GM18873 (cell line): Measurements from ENCODE around the gene C15orf39.
"Not testable (repeated sequence)": the region's sequence is repeated elsewhere in the genome, so short reads cannot be mapped to it uniquely, and the experiment has no call there.

Source experiments
- ATAC-seq: cut with Tn5 transposase; IDR thresholded peaks from one replicate; pipeline ENCODE4 v1.9.1; 2021; ENCODE audit warnings: mild to moderate bottlenecking, moderate library complexity, moderate number of reproducible peaks; ENCODE audit not compliant: unreplicated experiment, low FRiP score

C15orf39 gene

GRCh38 chr15:75209289-75209676, 7.6 kb downstream of the C15orf39 start:
- ATAC-seq, result no peak

- no peak for ATAC-seq
Measured at GRCh38 chr15:75210811-75211230, 9.1 kb downstream of the C15orf39 start.

DNA sequence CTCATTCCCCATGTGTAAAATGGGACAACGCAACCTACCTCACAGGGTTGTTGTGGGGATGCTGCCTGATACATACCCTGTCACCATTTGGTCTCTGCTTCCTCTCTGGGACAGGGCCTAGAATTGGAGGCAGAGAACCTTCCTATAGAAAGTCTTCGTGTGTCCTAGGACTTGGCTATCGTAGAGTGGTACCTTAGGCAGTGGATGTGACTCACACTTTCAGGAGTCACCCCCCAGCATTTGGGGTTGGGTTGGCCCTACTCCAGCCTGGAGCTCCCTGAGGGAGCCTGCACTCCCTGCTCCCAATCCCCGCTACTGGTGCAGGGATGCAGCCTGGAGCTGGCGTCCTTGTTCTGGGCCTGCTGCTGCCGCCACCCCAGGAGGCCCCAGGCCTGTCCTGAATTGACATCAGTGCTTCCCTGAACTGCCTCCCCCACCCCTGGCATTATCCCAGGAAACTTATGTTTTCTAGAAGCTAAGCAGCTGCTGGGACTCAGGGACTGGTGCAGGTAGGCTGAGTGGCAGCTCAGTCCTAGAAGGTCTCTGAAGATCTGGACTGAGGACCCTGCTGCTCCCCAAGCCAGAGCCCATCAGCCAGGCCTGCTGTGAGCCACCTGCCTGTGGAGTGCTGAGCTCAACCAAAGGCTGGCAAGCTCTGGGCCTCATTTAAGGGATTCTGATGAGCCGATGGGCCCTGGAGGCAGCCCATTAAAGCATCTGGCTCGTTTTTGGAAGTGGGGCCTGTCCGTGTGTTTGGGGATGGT, 9.9 kb downstream of the C15orf39 start:
- ATAC-seq, result no peak

GRCh38 chr15:75212200-75212858, 10.6 kb downstream of the C15orf39 start:
- ATAC-seq, result no peak

DNA sequence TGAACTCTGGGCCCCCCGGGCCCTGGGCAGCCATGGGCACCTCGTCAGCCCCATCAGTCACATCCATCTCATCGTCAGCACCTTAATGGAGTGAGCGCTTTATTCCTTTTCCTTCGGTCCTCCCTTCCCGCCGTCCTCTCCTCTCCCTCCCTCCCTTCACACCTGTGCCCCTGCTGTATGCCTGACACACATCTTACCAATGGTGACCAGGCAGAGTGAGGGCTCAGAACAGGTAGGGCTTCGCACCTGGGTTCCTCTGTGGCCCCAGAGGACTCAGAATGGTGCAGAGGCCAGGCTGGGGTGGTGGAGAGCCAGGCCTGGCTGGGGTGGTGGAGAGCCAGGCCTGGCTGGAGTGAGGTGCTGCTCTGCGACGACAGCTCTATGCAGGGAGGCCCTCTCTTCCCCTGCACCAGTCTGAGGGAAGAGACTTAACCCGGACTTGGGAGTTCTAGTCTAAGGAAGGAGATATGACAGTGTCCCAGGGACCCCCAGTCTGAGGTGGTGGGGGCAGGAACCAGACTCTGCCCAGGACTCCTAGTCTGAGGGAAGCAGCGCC, 11.6 kb downstream of the C15orf39 start:
- ATAC-seq, result no peak

- ATAC-seq, result no peak
Measured at GRCh38 chr15:75213768-75214221, 12.1 kb downstream of the C15orf39 start.

GRCh38 chr15:75214293-75215096, 12.8 kb downstream of the C15orf39 start:
- no peak for ATAC-seq

GRCh38 chr15:75215107-75216004, 13.7 kb downstream of the C15orf39 start:
- ATAC-seq, result no peak

DNA sequence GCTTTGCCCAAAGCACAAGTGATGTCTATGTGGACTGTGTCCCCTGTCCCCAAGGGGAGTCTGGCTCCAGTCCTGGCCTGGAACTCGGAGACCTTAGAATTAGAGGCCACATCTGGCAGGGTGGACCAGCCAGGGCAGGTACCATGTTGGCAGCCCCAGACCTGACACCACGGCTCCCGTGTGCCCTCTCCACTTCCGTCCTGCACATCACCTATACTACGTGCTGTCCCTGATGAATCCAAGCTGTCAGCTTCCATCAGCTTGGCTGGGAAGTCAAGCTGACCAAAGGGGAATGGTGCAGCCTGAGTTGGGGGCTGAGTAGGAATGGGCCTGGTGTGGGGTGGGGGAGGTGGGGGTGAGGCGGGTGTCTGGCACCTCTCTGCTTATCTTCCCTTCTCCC, 15.3 kb downstream of the C15orf39 start:
- no peak for ATAC-seq

DNA sequence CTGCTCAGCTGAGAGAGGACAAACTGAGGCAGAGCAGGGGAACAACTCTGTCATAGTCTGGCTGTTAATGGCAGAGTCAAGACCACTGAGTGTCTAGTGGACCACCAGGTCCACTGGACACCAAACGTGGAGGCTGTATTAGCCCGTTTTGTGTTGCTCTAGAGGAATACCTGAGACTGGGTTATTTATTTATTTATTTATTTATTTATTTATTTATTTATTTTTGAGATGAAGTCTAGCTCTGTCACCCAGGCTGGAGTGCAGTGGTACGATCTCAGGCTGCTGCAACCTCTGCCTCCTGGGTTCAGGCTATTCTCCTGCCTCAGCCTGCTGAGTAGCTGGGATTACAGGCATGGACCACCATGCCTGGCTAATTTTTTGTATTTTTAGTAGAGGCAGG, 15.9 kb downstream of the C15orf39 start:
- not testable (repeated sequence) for ATAC-seq

DNA sequence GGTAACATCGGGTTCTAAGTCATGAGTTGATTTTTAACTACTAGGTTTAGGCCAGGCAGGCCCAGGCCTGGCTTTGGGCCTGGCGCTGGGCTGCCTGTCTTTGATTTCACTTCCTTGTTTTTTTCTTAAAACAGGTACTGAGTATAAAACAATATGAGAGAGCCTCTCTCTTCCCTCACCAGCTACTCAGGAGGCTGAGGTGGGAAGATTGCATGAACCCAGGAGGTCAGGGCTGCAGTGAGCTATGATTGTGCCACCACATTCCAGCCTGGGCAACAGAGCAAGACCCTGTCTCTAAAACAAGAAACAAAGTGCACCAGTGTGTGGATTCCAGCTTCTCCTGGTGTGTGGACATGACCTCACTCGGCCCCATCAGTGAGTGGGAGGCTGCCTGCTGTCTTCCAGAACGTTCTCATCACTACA, 17.8 kb downstream of the C15orf39 start:
- ATAC-seq, result not testable (repeated sequence)

- no peak for ATAC-seq
Measured at GRCh38 chr15:75223688-75224087, 22.0 kb downstream of the C15orf39 start.

GRCh38 chr15:75224281-75224680, 22.6 kb downstream of the C15orf39 start:
- ATAC-seq, result no peak

- ATAC-seq, result not testable (repeated sequence)
Measured at GRCh38 chr15:75225102-75225836, 23.6 kb downstream of the C15orf39 start.

DNA sequence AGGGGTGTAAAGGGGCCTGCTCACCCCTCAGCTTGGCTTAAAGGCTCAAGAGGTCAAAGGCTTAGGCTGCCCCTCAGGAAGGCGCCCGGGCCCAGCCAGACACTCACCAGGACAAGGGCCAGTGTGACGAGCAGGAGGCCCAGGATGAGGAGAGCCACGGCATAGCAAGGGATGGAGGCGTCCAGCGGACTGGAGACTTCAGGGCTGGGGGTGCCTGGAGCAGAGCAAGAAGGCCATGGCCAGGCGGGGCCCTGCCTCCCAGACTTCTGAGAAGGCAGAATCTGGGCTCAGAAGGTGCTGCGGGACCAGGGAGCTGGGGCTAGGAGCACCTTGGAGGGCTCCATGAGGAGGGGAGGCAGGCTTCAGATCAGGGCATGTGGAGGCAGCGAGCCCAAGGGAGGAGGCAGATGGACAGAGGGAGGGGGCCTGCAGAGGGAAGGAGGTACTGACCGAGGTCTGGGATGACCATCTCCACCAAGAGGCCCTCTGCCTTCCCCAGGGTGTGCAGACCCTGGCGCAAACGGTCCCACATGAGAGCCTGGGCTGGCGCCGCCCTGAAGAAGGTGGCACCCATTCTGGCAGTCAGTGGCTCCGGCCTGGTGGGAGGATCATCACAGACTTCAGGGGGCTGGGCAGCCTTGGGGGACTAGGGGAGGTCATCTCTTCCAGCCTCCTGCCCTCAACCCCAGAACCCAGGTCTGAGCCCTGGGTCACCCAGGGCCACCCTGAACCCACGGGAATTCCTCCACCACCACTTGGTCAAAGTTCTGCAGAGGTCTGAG, 24.5 kb downstream of the C15orf39 start:
- ATAC-seq, result no peak

GRCh38 chr15:75227112-75227511, 25.4 kb downstream of the C15orf39 start:
- ATAC-seq, result not testable (repeated sequence)

- ATAC-seq, result no peak
Measured at GRCh38 chr15:75227663-75228280, 26.1 kb downstream of the C15orf39 start.

DNA sequence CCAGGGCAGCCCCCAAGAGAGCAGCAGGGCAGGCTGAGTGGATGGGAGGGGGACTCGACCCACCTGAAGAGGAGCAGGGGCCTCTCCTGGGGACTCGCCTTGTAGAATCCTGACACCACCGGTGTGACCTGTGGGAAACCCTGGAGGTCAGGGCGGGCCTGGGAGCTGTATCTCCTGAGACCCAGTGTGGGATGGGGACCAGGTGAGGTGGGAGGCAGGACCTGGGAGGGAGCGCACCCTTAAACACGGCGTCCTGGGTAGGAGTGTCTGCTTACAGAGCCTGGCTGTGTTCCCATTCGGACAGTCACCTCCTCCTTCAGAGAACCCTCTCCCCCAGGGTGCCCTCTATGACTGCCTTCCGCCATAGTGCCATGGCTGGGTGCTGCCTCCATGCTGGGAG, 27.1 kb downstream of the C15orf39 start:
- ATAC-seq, result no peak
